ENCODE measurements around the gene WDR18.
A peak's percentile ranks its signal among the peaks of the same experiment; 100 is the strongest.

Gene WDR18

DNA sequence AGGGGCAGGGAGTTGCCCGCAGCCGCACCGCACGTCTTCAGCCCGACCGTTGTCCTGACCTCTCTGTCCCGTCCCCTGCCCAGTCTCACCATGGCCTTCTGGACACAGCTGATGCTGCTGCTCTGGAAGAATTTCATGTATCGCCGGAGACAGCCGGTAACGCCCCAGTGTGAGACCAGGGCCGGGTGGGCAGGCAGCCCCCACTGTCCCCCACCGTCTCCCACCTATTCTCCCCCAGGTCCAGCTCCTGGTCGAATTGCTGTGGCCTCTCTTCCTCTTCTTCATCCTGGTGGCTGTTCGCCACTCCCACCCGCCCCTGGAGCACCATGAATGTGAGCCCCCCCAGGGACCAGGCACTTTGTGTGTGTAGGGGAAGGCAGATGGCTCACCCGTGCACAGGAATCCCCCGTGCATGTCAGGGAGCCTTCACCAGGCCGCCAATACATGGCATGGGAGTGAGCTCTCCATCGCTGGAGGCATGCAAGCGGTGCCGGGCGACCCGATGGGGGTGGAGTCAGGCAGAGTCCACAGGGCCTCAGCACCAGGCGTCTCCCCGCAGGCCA is 57.2 kb downstream of the WDR18 start:
- peak overlapping the region; percentile 73 for H3K4me3 ChIP-seq (ENCODE audit: low read depth, low read length)
- TF ChIP-seq, protein P1, sequence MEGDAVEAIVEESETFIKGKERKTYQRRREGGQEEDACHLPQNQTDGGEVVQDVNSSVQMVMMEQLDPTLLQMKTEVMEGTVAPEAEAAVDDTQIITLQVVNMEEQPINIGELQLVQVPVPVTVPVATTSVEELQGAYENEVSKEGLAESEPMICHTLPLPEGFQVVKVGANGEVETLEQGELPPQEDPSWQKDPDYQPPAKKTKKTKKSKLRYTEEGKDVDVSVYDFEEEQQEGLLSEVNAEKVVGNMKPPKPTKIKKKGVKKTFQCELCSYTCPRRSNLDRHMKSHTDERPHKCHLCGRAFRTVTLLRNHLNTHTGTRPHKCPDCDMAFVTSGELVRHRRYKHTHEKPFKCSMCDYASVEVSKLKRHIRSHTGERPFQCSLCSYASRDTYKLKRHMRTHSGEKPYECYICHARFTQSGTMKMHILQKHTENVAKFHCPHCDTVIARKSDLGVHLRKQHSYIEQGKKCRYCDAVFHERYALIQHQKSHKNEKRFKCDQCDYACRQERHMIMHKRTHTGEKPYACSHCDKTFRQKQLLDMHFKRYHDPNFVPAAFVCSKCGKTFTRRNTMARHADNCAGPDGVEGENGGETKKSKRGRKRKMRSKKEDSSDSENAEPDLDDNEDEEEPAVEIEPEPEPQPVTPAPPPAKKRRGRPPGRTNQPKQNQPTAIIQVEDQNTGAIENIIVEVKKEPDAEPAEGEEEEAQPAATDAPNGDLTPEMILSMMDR (IDR thresholded peaks at IDR 0.05; ENCODE audit: insufficient read depth, low read depth, low read length, missing control alignments), result no peak
- DNase-seq (ENCODE audit: low read depth), result no peak

DNA sequence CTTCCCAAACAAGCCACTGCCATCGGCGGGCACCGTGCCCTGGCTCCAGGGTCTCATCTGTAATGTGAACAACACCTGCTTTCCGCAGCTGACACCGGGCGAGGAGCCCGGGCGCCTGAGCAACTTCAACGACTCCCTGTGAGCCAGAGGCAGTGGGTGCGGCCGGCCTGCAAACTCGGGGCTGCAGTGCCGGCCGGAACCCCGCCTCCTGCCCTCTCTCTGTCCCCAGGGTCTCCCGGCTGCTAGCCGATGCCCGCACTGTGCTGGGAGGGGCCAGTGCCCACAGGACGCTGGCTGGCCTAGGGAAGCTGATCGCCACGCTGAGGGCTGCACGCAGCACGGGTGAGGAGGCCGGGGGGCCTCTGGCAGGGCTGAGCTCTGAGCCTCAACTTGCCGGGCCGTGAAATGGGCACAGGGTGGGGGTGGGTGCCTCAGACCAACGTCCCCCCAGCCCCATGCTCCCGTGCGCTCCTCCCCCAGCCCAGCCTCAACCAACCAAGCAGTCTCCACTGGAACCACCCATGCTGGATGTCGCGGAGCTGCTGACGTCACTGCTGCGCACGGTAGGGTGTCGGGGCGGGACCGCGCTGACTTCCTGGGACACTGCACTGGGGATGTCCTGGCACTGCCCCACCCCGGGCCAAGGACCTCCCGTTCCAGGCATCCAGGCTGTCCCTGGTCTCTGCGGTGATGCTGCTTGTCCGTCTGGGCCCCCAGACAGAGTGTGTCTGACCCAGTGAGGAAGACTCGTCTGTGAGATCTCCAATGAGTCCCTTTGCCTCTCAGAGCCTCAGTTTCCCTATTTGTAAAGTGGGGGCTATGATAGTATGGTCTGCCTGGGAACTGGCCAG is 57.9 kb downstream of the WDR18 start:
- no peak overlapping the region for H3K4me3 ChIP-seq (ENCODE audit: low read depth, low read length)
- TF ChIP-seq, protein P1 (IDR thresholded peaks at IDR 0.05; ENCODE audit: insufficient read depth, low read depth, low read length, missing control alignments), result no peak
- DNase-seq (ENCODE audit: low read depth), result no peak

DNA sequence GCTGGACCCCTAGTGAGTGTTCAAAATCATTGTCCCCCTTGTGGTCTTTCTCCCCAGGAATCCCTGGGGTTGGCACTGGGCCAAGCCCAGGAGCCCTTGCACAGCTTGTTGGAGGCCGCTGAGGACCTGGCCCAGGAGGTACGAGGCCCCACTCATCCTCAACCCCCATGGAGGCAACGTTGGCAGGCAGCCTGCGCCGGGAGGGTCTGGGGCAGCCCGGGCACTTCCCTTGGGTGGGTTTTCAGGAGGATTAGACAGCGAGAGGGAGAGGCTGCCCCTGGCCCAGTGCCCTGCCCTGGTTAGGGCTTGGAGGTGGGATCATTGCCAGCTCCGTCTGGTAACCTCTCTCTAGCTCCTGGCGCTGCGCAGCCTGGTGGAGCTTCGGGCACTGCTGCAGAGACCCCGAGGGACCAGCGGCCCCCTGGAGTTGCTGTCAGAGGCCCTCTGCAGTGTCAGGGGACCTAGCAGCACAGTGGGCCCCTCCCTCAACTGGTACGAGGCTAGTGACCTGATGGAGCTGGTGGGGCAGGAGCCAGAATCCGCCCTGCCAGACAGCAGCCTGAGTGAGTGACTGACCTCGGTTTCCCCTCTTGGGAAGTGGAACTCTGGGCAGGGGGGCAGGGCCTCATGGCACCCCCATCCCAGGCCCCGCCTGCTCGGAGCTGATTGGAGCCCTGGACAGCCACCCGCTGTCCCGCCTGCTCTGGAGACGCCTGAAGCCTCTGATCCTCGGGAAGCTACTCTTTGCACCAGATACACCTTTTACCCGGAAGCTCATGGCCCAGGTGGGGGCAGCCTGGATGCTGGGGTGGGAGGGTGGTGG is 58.8 kb downstream of the WDR18 start:
- TF ChIP-seq, protein P1 (IDR thresholded peaks at IDR 0.05; ENCODE audit: insufficient read depth, low read depth, low read length, missing control alignments), result no peak
- H3K4me3 ChIP-seq (ENCODE audit: low read depth, low read length), result no peak overlapping the region
- DNase-seq (ENCODE audit: low read depth), result no peak
